ENCODE results near the gene DMD. TPM values are rescaled to one million over a fixed set of nuclear protein-coding genes. Genes with fewer than 3 reads are reported as not detected.

Gene DMD
- total RNA-seq, 1 experiment from 2014 or later = 2.2 TPM

DNA sequence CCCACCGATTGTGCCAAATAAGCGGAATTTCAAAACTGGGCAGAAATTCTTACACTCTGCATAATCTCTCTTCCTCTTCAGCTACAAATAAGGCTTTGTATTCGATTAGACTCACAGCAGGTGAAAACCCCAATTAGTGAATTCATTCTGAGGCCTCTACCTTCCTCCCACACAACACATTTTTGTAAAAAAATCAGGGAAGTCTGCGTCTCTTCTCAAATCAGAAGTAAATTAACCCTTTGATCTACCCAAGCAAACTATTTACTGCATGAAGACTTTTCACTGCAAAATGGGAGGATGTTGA is 1938.9 kb downstream of the DMD start:
- CTCF ChIA-PET = no interaction called here
- ATAC-seq = no peak
- no peaks in the 10 kb centered on the region for H3K36me3 ChIP-seq (ENCODE audit: control insufficient read depth, insufficient read depth, low read length)
- no peaks in the 10 kb centered on the region for H3K9me3 ChIP-seq (ENCODE audit: control insufficient read depth, insufficient read depth, low read depth, low read length)
- in situ Hi-C loops (cut with HindIII; ENCODE audit: low pct_unique_long_range_greater_than_20kb, low sequenced_read_pairs) (no loop called here), intact Hi-C loops (cut with micrococcal nuclease; ENCODE audit: unreplicated experiment) (no loop called here)
- no peak for DNase-seq (ENCODE audit: low read depth, low spot score)
- H3K4me1 ChIP-seq (ENCODE audit: control insufficient read depth, insufficient read depth, low read length) = no peaks in the 10 kb centered on the region
- H3K27ac ChIP-seq (ENCODE audit: low read length) = no peak overlapping the region
- no peaks in the 10 kb centered on the region for H3K27me3 ChIP-seq (ENCODE audit: control insufficient read depth, insufficient read depth, low read length)
- no peak overlapping the region for H3K4me3 ChIP-seq (ENCODE audit: low read depth in 2 of 2, low read length in 2 of 2)
- BruUV-seq (replicated peaks) = no TSS peak
- POLR2A ChIA-PET = no interaction called here
- TF ChIP-seq, protein P1, sequence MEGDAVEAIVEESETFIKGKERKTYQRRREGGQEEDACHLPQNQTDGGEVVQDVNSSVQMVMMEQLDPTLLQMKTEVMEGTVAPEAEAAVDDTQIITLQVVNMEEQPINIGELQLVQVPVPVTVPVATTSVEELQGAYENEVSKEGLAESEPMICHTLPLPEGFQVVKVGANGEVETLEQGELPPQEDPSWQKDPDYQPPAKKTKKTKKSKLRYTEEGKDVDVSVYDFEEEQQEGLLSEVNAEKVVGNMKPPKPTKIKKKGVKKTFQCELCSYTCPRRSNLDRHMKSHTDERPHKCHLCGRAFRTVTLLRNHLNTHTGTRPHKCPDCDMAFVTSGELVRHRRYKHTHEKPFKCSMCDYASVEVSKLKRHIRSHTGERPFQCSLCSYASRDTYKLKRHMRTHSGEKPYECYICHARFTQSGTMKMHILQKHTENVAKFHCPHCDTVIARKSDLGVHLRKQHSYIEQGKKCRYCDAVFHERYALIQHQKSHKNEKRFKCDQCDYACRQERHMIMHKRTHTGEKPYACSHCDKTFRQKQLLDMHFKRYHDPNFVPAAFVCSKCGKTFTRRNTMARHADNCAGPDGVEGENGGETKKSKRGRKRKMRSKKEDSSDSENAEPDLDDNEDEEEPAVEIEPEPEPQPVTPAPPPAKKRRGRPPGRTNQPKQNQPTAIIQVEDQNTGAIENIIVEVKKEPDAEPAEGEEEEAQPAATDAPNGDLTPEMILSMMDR (IDR thresholded peaks at IDR 0.05) = no peak
- TF ChIP-seq, protein P2, sequence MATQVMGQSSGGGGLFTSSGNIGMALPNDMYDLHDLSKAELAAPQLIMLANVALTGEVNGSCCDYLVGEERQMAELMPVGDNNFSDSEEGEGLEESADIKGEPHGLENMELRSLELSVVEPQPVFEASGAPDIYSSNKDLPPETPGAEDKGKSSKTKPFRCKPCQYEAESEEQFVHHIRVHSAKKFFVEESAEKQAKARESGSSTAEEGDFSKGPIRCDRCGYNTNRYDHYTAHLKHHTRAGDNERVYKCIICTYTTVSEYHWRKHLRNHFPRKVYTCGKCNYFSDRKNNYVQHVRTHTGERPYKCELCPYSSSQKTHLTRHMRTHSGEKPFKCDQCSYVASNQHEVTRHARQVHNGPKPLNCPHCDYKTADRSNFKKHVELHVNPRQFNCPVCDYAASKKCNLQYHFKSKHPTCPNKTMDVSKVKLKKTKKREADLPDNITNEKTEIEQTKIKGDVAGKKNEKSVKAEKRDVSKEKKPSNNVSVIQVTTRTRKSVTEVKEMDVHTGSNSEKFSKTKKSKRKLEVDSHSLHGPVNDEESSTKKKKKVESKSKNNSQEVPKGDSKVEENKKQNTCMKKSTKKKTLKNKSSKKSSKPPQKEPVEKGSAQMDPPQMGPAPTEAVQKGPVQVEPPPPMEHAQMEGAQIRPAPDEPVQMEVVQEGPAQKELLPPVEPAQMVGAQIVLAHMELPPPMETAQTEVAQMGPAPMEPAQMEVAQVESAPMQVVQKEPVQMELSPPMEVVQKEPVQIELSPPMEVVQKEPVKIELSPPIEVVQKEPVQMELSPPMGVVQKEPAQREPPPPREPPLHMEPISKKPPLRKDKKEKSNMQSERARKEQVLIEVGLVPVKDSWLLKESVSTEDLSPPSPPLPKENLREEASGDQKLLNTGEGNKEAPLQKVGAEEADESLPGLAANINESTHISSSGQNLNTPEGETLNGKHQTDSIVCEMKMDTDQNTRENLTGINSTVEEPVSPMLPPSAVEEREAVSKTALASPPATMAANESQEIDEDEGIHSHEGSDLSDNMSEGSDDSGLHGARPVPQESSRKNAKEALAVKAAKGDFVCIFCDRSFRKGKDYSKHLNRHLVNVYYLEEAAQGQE (IDR thresholded peaks at IDR 0.05; ENCODE audit: insufficient read depth in 1 of 2, low read depth in 2 of 2, low read length in 1 of 2) = no peak
- TF ChIP-seq SIN3A (IDR thresholded peaks at IDR 0.05; ENCODE audit: borderline replicate concordance, insufficient read depth, low read depth, low read length) (no peak), TCF7L2 (IDR thresholded peaks at IDR 0.05; ENCODE audit: low read depth, low read length) (no peak)

DNA sequence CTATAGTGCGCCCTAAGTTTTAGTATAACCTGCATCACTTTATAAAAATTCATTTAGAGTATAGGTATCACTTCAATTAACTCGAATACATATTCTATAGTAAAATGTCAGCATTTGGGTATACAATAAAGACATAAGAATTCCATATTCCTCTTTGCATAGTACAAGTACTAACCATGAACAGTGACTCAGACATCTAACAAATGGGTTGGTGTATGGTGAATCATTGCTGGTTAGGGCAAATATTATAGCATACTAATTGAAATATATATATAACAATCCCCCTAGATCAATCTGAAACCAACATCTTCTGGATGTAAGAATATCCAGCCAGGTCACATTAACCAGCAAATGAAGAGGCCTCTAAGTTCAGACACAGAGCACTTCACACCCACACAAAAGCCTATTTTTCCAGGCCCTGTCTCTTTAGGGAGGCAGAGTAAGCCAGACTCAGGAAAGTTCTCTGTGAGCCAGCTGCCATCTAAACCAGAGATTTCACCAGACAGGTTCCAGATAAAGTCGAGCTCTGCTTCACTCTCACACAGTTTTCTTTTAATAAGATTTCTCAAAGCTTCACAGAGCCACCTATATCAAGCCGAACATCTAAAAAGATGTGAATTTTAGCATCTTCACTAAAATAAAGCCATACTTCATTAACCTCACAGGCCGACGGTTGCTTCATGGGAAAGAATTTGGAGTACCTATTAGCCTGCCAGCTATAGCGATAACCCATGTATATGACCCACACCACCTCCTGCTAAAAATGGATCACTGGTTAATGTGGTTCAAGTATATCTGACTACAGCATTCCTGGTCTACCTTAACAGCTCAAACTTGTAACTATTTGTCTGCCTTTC is 1939.5 kb downstream of the DMD start:
- no peaks in the 10 kb centered on the region for H3K36me3 ChIP-seq (ENCODE audit: control insufficient read depth, insufficient read depth, low read length)
- TF ChIP-seq, protein P1 (IDR thresholded peaks at IDR 0.05) = no peak
- TF ChIP-seq SIN3A (IDR thresholded peaks at IDR 0.05; ENCODE audit: borderline replicate concordance, insufficient read depth, low read depth, low read length) (no peak), TCF7L2 (IDR thresholded peaks at IDR 0.05; ENCODE audit: low read depth, low read length) (no peak), POLR2AphosphoS5 (IDR thresholded peaks at IDR 0.05; ENCODE audit: low read depth, low read length) (no peak)
- TF ChIP-seq, protein P2 (IDR thresholded peaks at IDR 0.05; ENCODE audit: insufficient read depth in 1 of 2, low read depth in 2 of 2, low read length in 1 of 2) = no peak
- H3K4me1 ChIP-seq (ENCODE audit: control insufficient read depth, insufficient read depth, low read length) = no peaks in the 10 kb centered on the region
- H3K4me3 ChIP-seq (ENCODE audit: low read depth in 2 of 2, low read length in 2 of 2) = no peak overlapping the region
- ChIA-PET POLR2A (no interaction called here), CTCF (no interaction called here)
- ATAC-seq (no peak), DNase-seq (ENCODE audit: low read depth, low spot score) (no peak)
- intact Hi-C loops (cut with micrococcal nuclease; ENCODE audit: unreplicated experiment) (no loop called here), in situ Hi-C loops (cut with HindIII; ENCODE audit: low pct_unique_long_range_greater_than_20kb, low sequenced_read_pairs) (no loop called here)
- no TSS peak for BruUV-seq (replicated peaks)
- no peaks in the 10 kb centered on the region for H3K27me3 ChIP-seq (ENCODE audit: control insufficient read depth, insufficient read depth, low read length)
- no peaks in the 10 kb centered on the region for H3K9me3 ChIP-seq (ENCODE audit: control insufficient read depth, insufficient read depth, low read depth, low read length)
- no peak overlapping the region for H3K27ac ChIP-seq (ENCODE audit: low read length)

Measured in Panc1 (cell line).